ENCODE results near the gene STK35. TPM values are rescaled to one million over a fixed set of nuclear protein-coding genes. Genes with fewer than 3 reads are reported as not detected.
"Not testable (repeated sequence)": the region's sequence is repeated elsewhere in the genome, so short reads cannot be mapped to it uniquely, and the experiment has no call there.

The STK35 gene
- total RNA-seq, 1 donor from 2014 or later, result 13.5 TPM

GRCh38 chr20:2171266-2171790 lies 69.7 kb downstream of the STK35 start:
- intact Hi-C loops (cut with DNase I), result loop anchor here (10.0 kb wide), 2 partner anchors 277 to 367 kb away; partner anchors contain the start of gene SIRPA
- ATAC-seq (no peak), DNase-seq (ENCODE audit: missing footprints) (no peak)

GRCh38 chr20:2171840-2172239 lies 70.2 kb downstream of the STK35 start:
- DNase-seq (ENCODE audit: missing footprints); ATAC-seq: not testable (repeated sequence)
- intact Hi-C loops (cut with DNase I), result loop anchor here (1.0 to 10.0 kb wide), 5 partner anchors 86 to 407 kb away; partner anchors contain the start of gene SIRPA

- ATAC-seq, result peak; percentile 65
- intact Hi-C loops (cut with DNase I), result loop anchor here (1.0 to 10.0 kb wide), 5 partner anchors 86 to 408 kb away; partner anchors contain the start of gene SIRPA
- peak; percentile 80 for DNase-seq (ENCODE audit: missing footprints)
Measured at GRCh38 chr20:2172305-2173175, 70.9 kb downstream of the STK35 start.

GRCh38 chr20:2173186-2173585 lies 71.6 kb downstream of the STK35 start:
- DNase-seq (ENCODE audit: missing footprints), result no peak
- no peak for ATAC-seq
- intact Hi-C loops (cut with DNase I), result loop anchor here (2.0 to 10.0 kb wide), 4 partner anchors 206 to 408 kb away; partner anchors contain the start of gene SIRPA

GRCh38 chr20:2174067-2174466 lies 72.4 kb downstream of the STK35 start:
- no peak for ATAC-seq
- DNase-seq (ENCODE audit: missing footprints), result no peak
- intact Hi-C loops (cut with DNase I), result loop anchor here (10.0 kb wide), 2 partner anchors 279 to 369 kb away; partner anchors contain the start of gene SIRPA

GRCh38 chr20:2176946-2177345 lies 75.3 kb downstream of the STK35 start:
- no peak for ATAC-seq
- intact Hi-C loops (cut with DNase I), result loop anchor here (10.0 kb wide), 2 partner anchors 282 to 372 kb away; partner anchors contain the start of gene SIRPA

GRCh38 chr20:2178318-2179232 lies 76.9 kb downstream of the STK35 start:
- no peak for ATAC-seq
- DNase-seq (ENCODE audit: missing footprints), result no peak
- intact Hi-C loops (cut with DNase I), result loop anchor here (10.0 kb wide), 2 partner anchors 284 to 374 kb away; partner anchors contain the start of gene SIRPA

More at GRCh38 chr20:2176946-2177345, 75.3 kb downstream of the STK35 start:
- no peak for DNase-seq (ENCODE audit: missing footprints)

GRCh38 chr20:2179233-2179580 lies 77.6 kb downstream of the STK35 start:
- ATAC-seq (no peak), DNase-seq (ENCODE audit: missing footprints) (no peak)
- intact Hi-C loops (cut with DNase I), result loop anchor here (10.0 kb wide), 2 partner anchors 284 to 374 kb away; partner anchors contain the start of gene SIRPA

GRCh38 chr20:2179949-2180348 lies 78.3 kb downstream of the STK35 start:
- no peak for DNase-seq (ENCODE audit: missing footprints)
- ATAC-seq, result no peak
- intact Hi-C loops (cut with DNase I), result loop anchor here (10.0 kb wide), 2 partner anchors 285 to 375 kb away; partner anchors contain the start of gene SIRPA

GRCh38 chr20:2183381-2183780 lies 81.8 kb downstream of the STK35 start:
- ATAC-seq, result no peak
- DNase-seq (ENCODE audit: missing footprints), result no peak
- intact Hi-C loops (cut with DNase I), result no loop called here

GRCh38 chr20:2184933-2185332 lies 83.3 kb downstream of the STK35 start:
- intact Hi-C loops (cut with DNase I); ATAC-seq; DNase-seq (ENCODE audit: missing footprints): not testable (repeated sequence)

GRCh38 chr20:2195614-2196013 lies 94.0 kb downstream of the STK35 start:
- DNase-seq (ENCODE audit: missing footprints) (no peak), ATAC-seq (no peak)
- intact Hi-C loops (cut with DNase I), result no loop called here

GRCh38 chr20:2197166-2197565 lies 95.5 kb downstream of the STK35 start:
- intact Hi-C loops (cut with DNase I), result no loop called here
- no peak for DNase-seq (ENCODE audit: missing footprints)
- ATAC-seq, result no peak

Other genes with a start within 250 kb of the STK35 start
- gene SIRPA, start 206.4 kb upstream of the STK35 start, total RNA-seq, result 20.9 TPM
- not detected for gene PDYN, start 107.8 kb upstream of the STK35 start, total RNA-seq
- gene TGM3, start 194.2 kb downstream of the STK35 start, total RNA-seq, result not detected